HL-60 (cell line): Measurements from ENCODE around the gene NEUROG1.

Source experiments
- DNase-seq, 2 experiments: peaks; one replicate each; pipeline ENCODE4 v3.0.0-alpha.2; 2010 to 2020; ENCODE audit warnings: low read depth in 1 of 2, low spot score in 1 of 2
- H3K27ac ChIP-seq: fragments of 250-450 bp; sonication (Bioruptor Pico); replicated peaks from 2 replicates; pipeline ENCODE4 v1.5.1; 2020; ENCODE audit warnings: mild to moderate bottlenecking, moderate library complexity
- H3K27me3 ChIP-seq: fragments of 250-450 bp; sonication (Bioruptor Pico); 2 replicates; pipeline ENCODE4 v1.5.1; 2021; ENCODE audit warnings: mild to moderate bottlenecking, moderate library complexity; ENCODE audit not compliant: insufficient read depth, poor library complexity, severe bottlenecking
- H3K4me3 ChIP-seq: replicated peaks from 2 replicates; pipeline ENCODE4 v1.5.1; 2011; ENCODE audit warnings: mild to moderate bottlenecking, control low read depth, low read length; ENCODE audit not compliant: insufficient read depth
- CTCF ChIP-seq: IDR thresholded peaks from one replicate; pipeline ENCODE4 v1.5.1; 2011; ENCODE audit warnings: low read length, control low read depth, inconsistent platforms; ENCODE audit not compliant: insufficient read depth
- GABPA ChIP-seq: IDR thresholded peaks from 2 replicates; pipeline ENCODE4 v1.6.1; 2012; ENCODE audit warnings: low read depth
- POLR2AphosphoS5 ChIP-seq: IDR thresholded peaks from 2 replicates; pipeline ENCODE4 v1.6.1; 2012; ENCODE audit warnings: low read depth
- SPI1 ChIP-seq: IDR thresholded peaks from 2 replicates; pipeline ENCODE4 v1.6.1; 2012; ENCODE audit warnings: low read depth, mild to moderate bottlenecking, borderline replicate concordance
- long read RNA-seq: library from polyadenylated mRNA; unstranded; transcript quantifications from one replicate; pipeline ENCODE4 v2.0.0, GENCODE V29; 2020
- TF ChIP-seq, protein P1 (sequence below): IDR thresholded peaks from 2 replicates; pipeline ENCODE4 v1.6.1; 2012; ENCODE audit warnings: low read depth; ENCODE audit not compliant: insufficient replicate concordance

NEUROG1 gene, protein sequence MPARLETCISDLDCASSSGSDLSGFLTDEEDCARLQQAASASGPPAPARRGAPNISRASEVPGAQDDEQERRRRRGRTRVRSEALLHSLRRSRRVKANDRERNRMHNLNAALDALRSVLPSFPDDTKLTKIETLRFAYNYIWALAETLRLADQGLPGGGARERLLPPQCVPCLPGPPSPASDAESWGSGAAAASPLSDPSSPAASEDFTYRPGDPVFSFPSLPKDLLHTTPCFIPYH
- long read RNA-seq = 0 reads

DNA sequence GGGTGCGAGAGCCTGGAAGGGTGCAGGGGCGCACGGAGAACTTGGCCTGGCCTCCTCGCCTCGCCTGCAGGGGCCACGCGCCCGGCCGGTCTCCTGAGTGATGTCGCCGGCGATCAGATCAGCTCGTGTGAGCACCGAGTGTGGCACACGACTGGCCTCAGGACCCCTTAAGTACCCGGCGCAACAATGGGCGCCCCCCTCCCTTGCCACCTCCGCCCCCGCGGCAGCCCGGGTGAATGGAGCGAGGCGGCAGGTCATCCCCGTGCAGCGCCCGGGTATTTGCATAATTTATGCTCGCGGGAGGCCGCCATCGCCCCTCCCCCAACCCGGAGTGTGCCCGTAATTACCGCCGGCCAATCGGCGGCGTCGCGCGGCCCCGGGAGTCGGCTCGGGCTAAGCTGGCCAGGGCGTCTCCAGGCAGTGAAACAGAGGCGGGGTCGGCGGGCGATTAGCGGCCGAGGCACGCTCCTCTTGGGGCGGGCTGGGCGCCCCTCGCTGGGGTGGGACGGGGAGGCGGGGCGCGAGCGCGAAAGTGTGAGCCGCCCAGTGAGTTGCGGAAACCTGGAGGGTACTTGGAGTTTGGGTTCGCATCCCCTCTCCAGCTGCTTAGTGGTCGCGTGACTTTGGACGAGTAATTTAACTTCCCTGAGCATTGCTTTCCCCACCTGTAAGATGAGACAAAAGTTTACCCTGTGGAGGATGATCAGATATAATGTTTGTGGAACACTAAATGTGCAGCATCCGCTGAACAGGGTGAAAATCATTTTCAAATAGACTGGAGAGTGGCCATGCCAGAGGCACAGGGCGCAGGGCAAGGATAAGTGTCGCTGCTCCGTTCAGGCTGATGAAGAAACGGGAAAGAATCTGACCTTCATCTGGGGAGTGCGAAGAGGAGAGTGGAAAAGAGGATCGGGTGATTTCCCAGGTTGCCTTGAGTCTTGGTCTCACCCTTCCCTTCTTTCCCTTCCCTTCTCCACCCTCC lies at the start of gene NEUROG1:
TSS of gene NEUROG1 (minus strand) at position 145 of the 982 bp plus-strand sequence. CDS start 274 bp downstream, outside the sequence.
- no peak for DNase-seq
- no peak within 1 kb of the TSS for H3K27ac ChIP-seq
- no peak for TF ChIP-seq CTCF
- TF ChIP-seq, protein P1, sequence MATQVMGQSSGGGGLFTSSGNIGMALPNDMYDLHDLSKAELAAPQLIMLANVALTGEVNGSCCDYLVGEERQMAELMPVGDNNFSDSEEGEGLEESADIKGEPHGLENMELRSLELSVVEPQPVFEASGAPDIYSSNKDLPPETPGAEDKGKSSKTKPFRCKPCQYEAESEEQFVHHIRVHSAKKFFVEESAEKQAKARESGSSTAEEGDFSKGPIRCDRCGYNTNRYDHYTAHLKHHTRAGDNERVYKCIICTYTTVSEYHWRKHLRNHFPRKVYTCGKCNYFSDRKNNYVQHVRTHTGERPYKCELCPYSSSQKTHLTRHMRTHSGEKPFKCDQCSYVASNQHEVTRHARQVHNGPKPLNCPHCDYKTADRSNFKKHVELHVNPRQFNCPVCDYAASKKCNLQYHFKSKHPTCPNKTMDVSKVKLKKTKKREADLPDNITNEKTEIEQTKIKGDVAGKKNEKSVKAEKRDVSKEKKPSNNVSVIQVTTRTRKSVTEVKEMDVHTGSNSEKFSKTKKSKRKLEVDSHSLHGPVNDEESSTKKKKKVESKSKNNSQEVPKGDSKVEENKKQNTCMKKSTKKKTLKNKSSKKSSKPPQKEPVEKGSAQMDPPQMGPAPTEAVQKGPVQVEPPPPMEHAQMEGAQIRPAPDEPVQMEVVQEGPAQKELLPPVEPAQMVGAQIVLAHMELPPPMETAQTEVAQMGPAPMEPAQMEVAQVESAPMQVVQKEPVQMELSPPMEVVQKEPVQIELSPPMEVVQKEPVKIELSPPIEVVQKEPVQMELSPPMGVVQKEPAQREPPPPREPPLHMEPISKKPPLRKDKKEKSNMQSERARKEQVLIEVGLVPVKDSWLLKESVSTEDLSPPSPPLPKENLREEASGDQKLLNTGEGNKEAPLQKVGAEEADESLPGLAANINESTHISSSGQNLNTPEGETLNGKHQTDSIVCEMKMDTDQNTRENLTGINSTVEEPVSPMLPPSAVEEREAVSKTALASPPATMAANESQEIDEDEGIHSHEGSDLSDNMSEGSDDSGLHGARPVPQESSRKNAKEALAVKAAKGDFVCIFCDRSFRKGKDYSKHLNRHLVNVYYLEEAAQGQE = no peak
- no peak for TF ChIP-seq SPI1
- TF ChIP-seq POLR2AphosphoS5 = no peak
- no peak for TF ChIP-seq GABPA
- no peak within 1 kb of the TSS for H3K4me3 ChIP-seq
- no peaks in the 10 kb centered on the region for H3K27me3 ChIP-seq

- no peaks in the 10 kb centered on the region for H3K27me3 ChIP-seq
- no peak for DNase-seq
- H3K27ac ChIP-seq = no peak overlapping the region
- TF ChIP-seq POLR2AphosphoS5 = no peak
- TF ChIP-seq, protein P1 = no peak
- no peak for TF ChIP-seq GABPA
- TF ChIP-seq CTCF = no peak
- no peak for TF ChIP-seq SPI1
- H3K4me3 ChIP-seq = no peak overlapping the region
Observed at GRCh38 chr5:135584918-135585317, 49.2 kb upstream of the NEUROG1 start.

GRCh38 chr5:135584276-135584675 lies 48.5 kb upstream of the NEUROG1 start:
- Histone ChIP-seq H3K27ac (no peak overlapping the region), H3K27me3 (no peaks in the 10 kb centered on the region), H3K4me3 (no peak overlapping the region)
- TF ChIP-seq POLR2AphosphoS5 (no peak), CTCF (no peak), SPI1 (no peak), GABPA (no peak)
- TF ChIP-seq, protein P1 = no peak
- no peak for DNase-seq
